Measurements from ENCODE around the gene PLB1. TPM values are rescaled to one million over a fixed set of nuclear protein-coding genes. Genes with fewer than 3 reads are reported as not detected.

Gene PLB1
- total and polyA plus RNA-seq, 7 experiments from 2014 or later: 0.47 to 6.4 (median 1.2) TPM

DNA sequence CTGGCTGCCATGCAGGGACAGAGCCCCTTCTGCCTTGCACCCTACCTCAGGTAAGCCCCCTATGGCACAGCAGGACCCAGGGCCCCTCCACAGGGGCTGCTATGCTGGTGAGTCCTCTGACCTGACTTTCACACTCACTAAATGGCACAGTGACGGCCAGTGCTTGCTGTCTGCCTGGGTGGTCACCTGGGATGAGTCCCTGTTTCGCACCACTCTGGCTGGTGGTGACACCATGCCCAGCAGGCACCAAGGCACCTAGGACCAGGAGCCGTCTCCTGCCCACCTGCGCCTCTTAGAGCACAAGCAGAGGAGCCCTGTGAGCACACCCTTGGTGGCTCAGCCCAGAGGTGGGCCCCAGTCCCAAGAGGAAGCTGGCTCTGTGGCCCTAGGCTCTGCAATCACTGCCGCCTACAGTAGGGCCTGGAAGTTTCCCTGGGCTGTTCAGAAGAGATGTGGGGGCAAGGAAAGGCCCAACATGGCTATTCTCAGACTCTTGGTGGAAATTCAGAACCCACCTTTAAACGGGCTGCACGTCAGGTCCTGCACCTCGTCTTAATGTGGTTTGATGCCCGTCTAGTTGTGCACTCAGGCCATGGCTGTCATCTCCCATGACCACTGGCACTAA, 96.0 kb downstream of the PLB1 start:
- Histone ChIP-seq H3K9me3 (ENCODE audit: control insufficient read depth in 2 of 3, low read length in 3 of 3) (no peaks in the 10 kb centered on the region), H3K27me3 (ENCODE audit: control insufficient read depth in 2 of 2, insufficient read depth in 2 of 2, low read length in 2 of 2) (no peaks in the 10 kb centered on the region), H3K27ac (ENCODE audit: low read depth, low read length) (no peak overlapping the region), H3K36me3 (ENCODE audit: control insufficient read depth in 2 of 3, insufficient read depth in 3 of 3, low read length in 3 of 3) (no peaks in the 10 kb centered on the region), H3K4me3 (ENCODE audit: low read length) (no peak overlapping the region), H3K4me1 (ENCODE audit: control insufficient read depth in 2 of 2, insufficient read depth in 2 of 2, low read length in 2 of 2) (peaks cover 20 to 32% of the 10 kb centered on the region in 2 donors)
- no peak for DNase-seq
- Mint-ChIP-seq H3K27me3 (no peaks in the 10 kb centered on the region), H3K4me1 (peaks cover 31 to 43% (median 36%) of the 10 kb centered on the region in 7 donors), H3K4me3 (no peak overlapping the region), H3K9me3 (no peaks in the 10 kb centered on the region), H3K27ac (peak overlapping the region in 2 of 9 donors; percentile 33 to 88), H3K36me3 (peaks cover 0 to 12% (median 0%) of the 10 kb centered on the region in 5 donors)
- ChIA-PET CTCF (interaction anchor here (0.6 to 5.1 kb wide), 3 partner anchors 18 to 161 kb away, joined by 3 to 119 read pairs (median 39); partner anchors contain the start of gene PPP1CB), POLR2A (interaction anchor here (5.9 kb wide), 1 partner anchor 157 kb away, joined by 86 read pairs; the partner anchor contains the start of gene PPP1CB)
- intact Hi-C loops (cut with micrococcal nuclease): loop anchor here in 1 of 2 donors (10.0 kb wide), 1 partner anchor 523 kb away; the partner anchor contains the start of gene CLIP4
- no peak for ATAC-seq

DNA sequence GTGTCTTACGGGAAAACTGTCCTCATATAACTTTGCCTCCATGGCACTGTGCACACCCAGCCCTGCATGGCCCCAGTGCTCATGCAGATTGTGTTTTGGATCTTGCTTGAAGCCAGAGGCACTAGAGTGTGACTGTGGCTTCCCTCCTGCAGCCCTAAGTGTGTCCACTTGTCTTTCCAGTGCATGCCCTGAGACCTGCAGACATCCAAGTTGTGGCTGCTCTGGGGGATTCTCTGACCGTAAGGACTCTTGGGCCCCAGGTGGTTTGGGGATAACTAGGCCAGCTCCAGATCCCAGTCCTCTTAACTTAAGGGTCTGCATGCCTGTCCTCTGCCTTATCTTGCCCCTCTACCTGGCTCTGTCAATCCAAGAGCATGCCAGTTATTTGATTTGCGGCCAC, 96.6 kb downstream of the PLB1 start:
- CTCF ChIA-PET: interaction anchor here (0.6 to 5.1 kb wide), 5 partner anchors 13 to 160 kb away, joined by 3 to 119 read pairs (median 39); partner anchors contain the start of gene PPP1CB
- DNase-seq: no peak

DNA sequence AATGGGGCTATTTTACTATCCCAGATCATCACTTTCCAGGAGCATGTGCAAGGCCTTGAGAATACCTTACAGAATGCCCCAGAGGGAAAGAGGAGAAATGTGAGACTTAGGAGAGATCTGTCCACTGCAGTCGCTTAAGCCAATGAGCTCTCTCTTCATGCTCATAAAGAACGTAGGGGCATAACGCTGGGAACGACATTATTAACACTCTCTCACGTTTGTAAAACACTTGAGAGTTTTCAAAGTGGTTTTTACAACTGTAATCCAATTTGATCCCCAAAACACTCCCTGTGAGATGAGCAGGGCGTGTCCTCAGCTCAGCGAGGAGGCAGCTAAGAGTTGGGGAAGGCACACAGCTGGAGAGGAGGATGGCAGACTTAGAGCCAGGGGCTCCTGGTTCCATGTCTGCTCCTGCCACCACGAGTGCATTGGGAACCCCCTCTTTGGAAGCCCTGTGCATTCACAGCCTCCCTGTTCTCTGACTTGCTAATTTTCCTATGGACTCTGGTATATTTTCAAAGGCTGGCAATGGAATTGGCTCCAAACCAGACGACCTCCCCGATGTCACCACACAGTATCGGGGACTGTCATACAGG, 97.4 kb downstream of the PLB1 start:
- Mint-ChIP-seq H3K27ac (peak overlapping the region in 3 of 9 donors; percentile 33 to 98 (median 96)), H3K9me3 (no peaks in the 10 kb centered on the region), H3K36me3 (peaks cover 0 to 6% (median 0%) of the 10 kb centered on the region in 5 donors), H3K27me3 (no peaks in the 10 kb centered on the region), H3K4me3 (no peak overlapping the region), H3K4me1 (peaks cover 16 to 29% (median 22%) of the 10 kb centered on the region in 7 donors)
- no peaks in the 10 kb centered on the region for H3K9me3 ChIP-seq (ENCODE audit: control insufficient read depth in 2 of 3, low read length in 3 of 3)
- POLR2A ChIA-PET: interaction anchor here (0.6 to 5.9 kb wide), 10 partner anchors 13 to 251 kb away, joined by 3 to 86 read pairs (median 3); partner anchors contain the start of gene PPP1CB
- no peak overlapping the region for H3K27ac ChIP-seq (ENCODE audit: low read depth, low read length)
- H3K4me1 ChIP-seq (ENCODE audit: control insufficient read depth in 2 of 2, insufficient read depth in 2 of 2, low read length in 2 of 2): peaks cover 9 to 19% of the 10 kb centered on the region in 2 donors
- H3K27me3 ChIP-seq (ENCODE audit: control insufficient read depth in 2 of 2, insufficient read depth in 2 of 2, low read length in 2 of 2): no peaks in the 10 kb centered on the region
- intact Hi-C loops (cut with micrococcal nuclease): loop anchor here in 1 of 2 donors (10.0 kb wide), 1 partner anchor 522 kb away; the partner anchor contains the start of gene CLIP4
- no peak overlapping the region for H3K4me3 ChIP-seq (ENCODE audit: low read length)
- CTCF ChIA-PET: interaction anchor here (0.5 to 5.1 kb wide), 17 partner anchors 12 to 726 kb away, joined by 3 to 119 read pairs (median 6); partner anchors contain the start of gene PPP1CB
- ATAC-seq: no peak
- no peaks in the 10 kb centered on the region for H3K36me3 ChIP-seq (ENCODE audit: control insufficient read depth in 2 of 3, insufficient read depth in 3 of 3, low read length in 3 of 3)
- no peak for DNase-seq

More for the DNA sequence above, 96.6 kb downstream of the PLB1 start:
- Mint-ChIP-seq H3K27ac (peak overlapping the region in 2 of 9 donors; percentile 33 to 88), H3K4me3 (no peak overlapping the region), H3K36me3 (peaks cover 0 to 9% (median 0%) of the 10 kb centered on the region in 5 donors), H3K27me3 (no peaks in the 10 kb centered on the region), H3K4me1 (peaks cover 24 to 37% (median 30%) of the 10 kb centered on the region in 7 donors), H3K9me3 (no peaks in the 10 kb centered on the region)
- Histone ChIP-seq H3K9me3 (ENCODE audit: control insufficient read depth in 2 of 3, low read length in 3 of 3) (no peaks in the 10 kb centered on the region), H3K27ac (ENCODE audit: low read depth, low read length) (no peak overlapping the region), H3K36me3 (ENCODE audit: control insufficient read depth in 2 of 3, insufficient read depth in 3 of 3, low read length in 3 of 3) (no peaks in the 10 kb centered on the region), H3K4me1 (ENCODE audit: control insufficient read depth in 2 of 2, insufficient read depth in 2 of 2, low read length in 2 of 2) (peaks cover 14 to 26% of the 10 kb centered on the region in 2 donors), H3K27me3 (ENCODE audit: control insufficient read depth in 2 of 2, insufficient read depth in 2 of 2, low read length in 2 of 2) (no peaks in the 10 kb centered on the region), H3K4me3 (ENCODE audit: low read length) (no peak overlapping the region)
- ATAC-seq: no peak
- intact Hi-C loops (cut with micrococcal nuclease): loop anchor here in 1 of 2 donors (10.0 kb wide), 1 partner anchor 522 kb away; the partner anchor contains the start of gene CLIP4
- POLR2A ChIA-PET: interaction anchor here (5.9 kb wide), 1 partner anchor 157 kb away, joined by 86 read pairs; the partner anchor contains the start of gene PPP1CB

DNA sequence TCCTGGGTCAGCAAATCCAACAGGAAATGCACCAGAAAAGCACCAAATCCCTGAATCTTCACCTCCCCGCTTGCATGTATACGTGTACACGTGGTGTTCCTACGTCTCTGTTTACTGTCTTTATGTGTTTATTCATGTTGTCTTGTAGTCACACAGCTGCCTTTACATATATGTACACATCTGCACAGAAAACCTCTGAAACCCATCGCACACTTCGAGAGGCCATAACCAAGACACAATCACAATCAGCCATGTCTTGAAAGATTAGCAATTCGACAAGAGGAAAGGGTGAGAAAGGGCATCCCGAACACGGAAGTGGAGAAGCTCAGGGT, 98.1 kb downstream of the PLB1 start:
- Mint-ChIP-seq H3K9me3 (no peaks in the 10 kb centered on the region), H3K27ac (peak overlapping the region; percentile 76 to 98 (median 94)), H3K27me3 (no peaks in the 10 kb centered on the region), H3K4me3 (peak overlapping the region; percentile 60 to 83 (median 69)), H3K36me3 (peaks cover 0 to 6% (median 0%) of the 10 kb centered on the region in 5 donors), H3K4me1 (peaks cover 12 to 26% (median 19%) of the 10 kb centered on the region in 7 donors)
- POLR2A ChIA-PET: interaction anchor here (0.5 to 5.9 kb wide), 15 partner anchors 13 to 1633 kb away, joined by 3 to 86 read pairs (median 3); partner anchors contain the start of gene PPP1CB
- H3K4me1 ChIP-seq (ENCODE audit: control insufficient read depth in 2 of 2, insufficient read depth in 2 of 2, low read length in 2 of 2): peaks cover 9 to 15% of the 10 kb centered on the region in 2 donors
- ATAC-seq (peak; percentile 3), DNase-seq (no peak)
- no peaks in the 10 kb centered on the region for H3K9me3 ChIP-seq (ENCODE audit: control insufficient read depth in 2 of 3, low read length in 3 of 3)
- peak overlapping the region; percentile 71 for H3K27ac ChIP-seq (ENCODE audit: low read depth, low read length)
- no peak overlapping the region for H3K4me3 ChIP-seq (ENCODE audit: low read length)
- H3K36me3 ChIP-seq (ENCODE audit: control insufficient read depth in 2 of 3, insufficient read depth in 3 of 3, low read length in 3 of 3): no peaks in the 10 kb centered on the region
- no peaks in the 10 kb centered on the region for H3K27me3 ChIP-seq (ENCODE audit: control insufficient read depth in 2 of 2, insufficient read depth in 2 of 2, low read length in 2 of 2)
- intact Hi-C loops (cut with micrococcal nuclease): loop anchor here (1.0 to 10.0 kb wide), 10 partner anchors 19 to 521 kb away; partner anchors contain the start of genes CLIP4 (in 1 of the 2) and SPDYA (in 1 of the 2)
- CTCF ChIA-PET: interaction anchor here (0.6 to 5.1 kb wide), 37 partner anchors 10 to 727 kb away, joined by 3 to 119 read pairs (median 6); partner anchors contain the start of genes PPP1CB and TRMT61B

DNA sequence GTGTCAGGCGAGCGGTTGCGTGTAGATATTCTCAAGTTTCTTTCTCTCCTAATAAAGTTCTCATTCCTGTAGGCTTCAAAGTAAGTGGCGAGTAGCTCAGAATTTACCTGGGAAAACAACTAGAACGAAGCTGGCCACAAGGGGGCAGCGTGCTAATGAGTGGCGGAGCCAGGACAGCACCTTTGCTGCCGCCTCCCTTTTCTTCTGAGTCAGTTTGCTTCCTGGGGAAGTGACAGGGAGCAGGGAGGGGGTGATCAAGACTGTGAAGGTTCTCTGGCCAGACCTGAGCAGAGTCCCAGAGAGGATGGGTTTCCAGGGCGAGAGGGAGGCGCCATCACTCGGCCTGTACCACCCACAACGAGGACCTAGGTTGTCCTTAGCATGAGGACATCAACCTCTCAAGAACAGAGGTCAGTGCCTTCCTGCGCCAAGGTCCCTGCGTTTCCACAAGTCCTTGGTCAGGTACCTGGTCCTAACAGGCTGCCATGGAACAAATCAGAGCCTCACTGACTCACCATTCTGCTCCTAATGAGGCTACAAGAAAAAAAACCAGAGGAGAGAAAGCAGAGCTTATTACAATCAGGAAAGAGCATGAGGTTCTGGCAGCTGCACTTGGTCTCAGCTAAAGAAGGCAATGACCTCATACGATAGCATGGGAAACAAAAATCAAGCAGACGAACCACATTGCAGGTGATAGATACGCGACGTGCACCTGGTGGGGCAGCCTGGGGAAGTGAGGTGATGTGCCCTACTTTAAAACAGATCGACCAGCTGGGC, 98.7 kb downstream of the PLB1 start:
- intact Hi-C loops (cut with micrococcal nuclease): loop anchor here (1.0 to 10.0 kb wide), 10 partner anchors 19 to 520 kb away; partner anchors contain the start of genes CLIP4 (in 1 of the 2) and SPDYA (in 1 of the 2)
- H3K36me3 ChIP-seq (ENCODE audit: control insufficient read depth in 2 of 3, insufficient read depth in 3 of 3, low read length in 3 of 3): no peaks in the 10 kb centered on the region
- no peaks in the 10 kb centered on the region for H3K27me3 ChIP-seq (ENCODE audit: control insufficient read depth in 2 of 2, insufficient read depth in 2 of 2, low read length in 2 of 2)
- DNase-seq: peak; percentile 72 to 86 (median 79)
- H3K27ac ChIP-seq (ENCODE audit: low read depth, low read length): peak overlapping the region; percentile 71
- Mint-ChIP-seq H3K27ac (peak overlapping the region; percentile 76 to 98 (median 94)), H3K9me3 (no peaks in the 10 kb centered on the region), H3K4me3 (peak overlapping the region; percentile 60 to 83 (median 69)), H3K27me3 (no peaks in the 10 kb centered on the region), H3K36me3 (peaks cover 0 to 6% (median 0%) of the 10 kb centered on the region in 5 donors), H3K4me1 (peaks cover 12 to 25% (median 19%) of the 10 kb centered on the region in 7 donors)
- H3K4me3 ChIP-seq (ENCODE audit: low read length): peak overlapping the region; percentile 33
- peaks cover 9 to 15% of the 10 kb centered on the region in 2 donors for H3K4me1 ChIP-seq (ENCODE audit: control insufficient read depth in 2 of 2, insufficient read depth in 2 of 2, low read length in 2 of 2)
- ChIA-PET POLR2A (interaction anchor here (0.5 to 5.9 kb wide), 21 partner anchors 12 to 1632 kb away, joined by 3 to 86 read pairs (median 4); partner anchors contain the start of genes PPP1CB and TRMT61B), CTCF (interaction anchor here (0.6 to 5.1 kb wide), 36 partner anchors 10 to 467 kb away, joined by 3 to 119 read pairs (median 6); partner anchors contain the start of genes PPP1CB and TRMT61B)
- no peaks in the 10 kb centered on the region for H3K9me3 ChIP-seq (ENCODE audit: control insufficient read depth in 2 of 3, low read length in 3 of 3)
- ATAC-seq: peak; percentile 93

Measured in naive thymus-derived CD4-positive, alpha-beta T cell (primary cell).